ENCODE measurements around the gene MUL1. TPM values are rescaled to one million over a fixed set of nuclear protein-coding genes. Genes with fewer than 3 reads are reported as not detected.

The MUL1 gene
- polyA plus RNA-seq, 3 donors = 7.2 to 28.1 (median 25.8) TPM

DNA sequence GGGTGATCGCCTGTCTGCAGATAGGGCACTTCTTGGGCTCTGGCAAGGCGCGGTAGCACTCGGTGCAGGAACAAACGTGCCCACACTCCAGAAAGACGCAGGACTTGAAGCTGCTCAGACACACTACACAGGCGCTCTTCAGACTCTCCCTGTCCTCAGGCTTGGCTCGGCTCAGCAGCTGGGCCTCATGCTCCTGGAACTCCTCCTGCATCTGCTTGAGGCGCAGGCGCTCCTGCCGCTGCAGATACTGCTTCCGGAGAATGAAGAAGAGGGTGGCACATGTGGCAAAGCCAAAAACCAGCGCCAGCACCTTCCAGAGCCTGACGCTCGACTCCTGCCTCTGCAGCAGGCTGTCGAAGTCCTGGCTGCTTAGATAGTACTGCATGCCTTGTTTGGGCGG is 7.2 kb downstream of the MUL1 start:
- Mint-ChIP-seq H3K9me3 (no peaks in the 10 kb centered on the region), H3K4me1 (peaks cover 8% of the 10 kb centered on the region), H3K27me3 (ENCODE audit: low read depth in 3 of 3) (peaks cover 0 to 3% (median 0%) of the 10 kb centered on the region in 3 donors), H3K4me3 (no peak overlapping the region), H3K36me3 (peaks cover 54 to 69% of the 10 kb centered on the region in 2 donors), H3K27ac (no peak overlapping the region)
- Histone ChIP-seq H3K4me1 (ENCODE audit: control insufficient read depth in 1 of 2, insufficient read depth in 2 of 2, low read length in 2 of 2) (no peaks in the 10 kb centered on the region), H3K36me3 (replicated peaks in 1 of 2; ENCODE audit: control insufficient read depth in 1 of 2, insufficient read depth in 2 of 2, low read length in 2 of 2) (peaks cover 39 to 79% of the 10 kb centered on the region in 2 donors), H3K9ac (ENCODE audit: insufficient read depth, low read length, poor library complexity, severe bottlenecking) (no peak overlapping the region), H3K27ac (ENCODE audit: low read depth in 1 of 2, low read length in 2 of 2) (no peak overlapping the region), H3K9me3 (replicated peaks in 1 of 2; ENCODE audit: control insufficient read depth in 1 of 2, insufficient read depth in 1 of 2, low read length in 2 of 2) (no peaks in the 10 kb centered on the region), H3K4me3 (replicated peaks in 1 of 3; ENCODE audit: low read depth in 2 of 3, low read length in 3 of 3) (no peak overlapping the region), H2AFZ (ENCODE audit: insufficient read depth, low read depth, low read length, poor library complexity, severe bottlenecking) (no peak overlapping the region), H3K4me2 (replicated peaks; ENCODE audit: extremely low read depth, low read length, poor library complexity, severe bottlenecking) (no peak overlapping the region), H4K20me1 (ENCODE audit: insufficient read depth, low read length) (peaks cover 19% of the 10 kb centered on the region), H3K27me3 (ENCODE audit: control insufficient read depth in 2 of 2, insufficient read depth in 2 of 2, low read length in 2 of 2) (no peaks in the 10 kb centered on the region), H3K79me2 (ENCODE audit: insufficient read depth, low read length) (peaks cover 11% of the 10 kb centered on the region)
- DNase-seq = no peak
- intact Hi-C loops (cut with micrococcal nuclease) = no loop called here
- WGBS (ENCODE audit: insufficient coverage) = 94% methylated on average over 17 of the region's 17 CpGs
- TF ChIP-seq, protein P1, sequence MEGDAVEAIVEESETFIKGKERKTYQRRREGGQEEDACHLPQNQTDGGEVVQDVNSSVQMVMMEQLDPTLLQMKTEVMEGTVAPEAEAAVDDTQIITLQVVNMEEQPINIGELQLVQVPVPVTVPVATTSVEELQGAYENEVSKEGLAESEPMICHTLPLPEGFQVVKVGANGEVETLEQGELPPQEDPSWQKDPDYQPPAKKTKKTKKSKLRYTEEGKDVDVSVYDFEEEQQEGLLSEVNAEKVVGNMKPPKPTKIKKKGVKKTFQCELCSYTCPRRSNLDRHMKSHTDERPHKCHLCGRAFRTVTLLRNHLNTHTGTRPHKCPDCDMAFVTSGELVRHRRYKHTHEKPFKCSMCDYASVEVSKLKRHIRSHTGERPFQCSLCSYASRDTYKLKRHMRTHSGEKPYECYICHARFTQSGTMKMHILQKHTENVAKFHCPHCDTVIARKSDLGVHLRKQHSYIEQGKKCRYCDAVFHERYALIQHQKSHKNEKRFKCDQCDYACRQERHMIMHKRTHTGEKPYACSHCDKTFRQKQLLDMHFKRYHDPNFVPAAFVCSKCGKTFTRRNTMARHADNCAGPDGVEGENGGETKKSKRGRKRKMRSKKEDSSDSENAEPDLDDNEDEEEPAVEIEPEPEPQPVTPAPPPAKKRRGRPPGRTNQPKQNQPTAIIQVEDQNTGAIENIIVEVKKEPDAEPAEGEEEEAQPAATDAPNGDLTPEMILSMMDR (IDR thresholded peaks at IDR 0.05) = no peak

DNA sequence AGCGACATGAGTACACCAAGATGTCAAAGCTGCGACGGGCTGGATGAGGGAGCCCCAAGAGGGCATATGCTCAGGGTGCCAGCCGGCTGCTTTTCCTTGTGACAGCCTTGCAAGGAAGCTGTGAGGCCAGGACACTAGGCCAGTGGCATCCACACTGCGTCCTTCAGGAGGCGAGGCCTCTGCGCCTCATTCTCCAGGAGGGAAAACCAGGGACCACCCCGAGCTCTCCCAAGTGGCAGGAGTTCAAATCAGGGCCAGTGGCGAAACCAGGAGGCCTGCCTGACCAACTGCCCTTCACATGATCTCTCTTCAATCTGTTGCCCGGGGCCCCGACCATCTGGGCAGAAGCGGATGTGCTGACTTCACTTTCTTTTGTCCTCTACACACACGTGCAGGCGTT is 8.2 kb downstream of the MUL1 start:
- Mint-ChIP-seq H3K36me3 (peaks cover 54 to 61% of the 10 kb centered on the region in 2 donors), H3K4me1 (peaks cover 8% of the 10 kb centered on the region), H3K27me3 (ENCODE audit: low read depth in 3 of 3) (peaks cover 0 to 4% (median 0%) of the 10 kb centered on the region in 3 donors), H3K4me3 (no peak overlapping the region), H3K27ac (peak overlapping the region in 1 of 7 donors; percentile 32), H3K9me3 (no peaks in the 10 kb centered on the region)
- no peak for DNase-seq
- H3K9me3 ChIP-seq (replicated peaks in 1 of 2; ENCODE audit: control insufficient read depth in 1 of 2, insufficient read depth in 1 of 2, low read length in 2 of 2) = no peaks in the 10 kb centered on the region
- H3K27me3 ChIP-seq (ENCODE audit: control insufficient read depth in 2 of 2, insufficient read depth in 2 of 2, low read length in 2 of 2) = no peaks in the 10 kb centered on the region
- TF ChIP-seq, protein P1 (IDR thresholded peaks at IDR 0.05) = no peak
- intact Hi-C loops (cut with micrococcal nuclease) = no loop called here
- H2AFZ ChIP-seq (ENCODE audit: insufficient read depth, low read depth, low read length, poor library complexity, severe bottlenecking) = no peak overlapping the region
- WGBS (ENCODE audit: insufficient coverage) = 96% methylated on average over 11 of the region's 14 CpGs
- H3K9ac ChIP-seq (ENCODE audit: insufficient read depth, low read length, poor library complexity, severe bottlenecking) = no peak overlapping the region
- H3K79me2 ChIP-seq (ENCODE audit: insufficient read depth, low read length) = peaks cover under 1% of the 10 kb centered on the region
- H3K4me1 ChIP-seq (ENCODE audit: control insufficient read depth in 1 of 2, insufficient read depth in 2 of 2, low read length in 2 of 2) = no peaks in the 10 kb centered on the region
- H3K36me3 ChIP-seq (replicated peaks in 1 of 2; ENCODE audit: control insufficient read depth in 1 of 2, insufficient read depth in 2 of 2, low read length in 2 of 2) = peaks cover 39 to 74% of the 10 kb centered on the region in 2 donors
- no peak overlapping the region for H3K27ac ChIP-seq (ENCODE audit: low read depth in 1 of 2, low read length in 2 of 2)
- H3K4me2 ChIP-seq (replicated peaks; ENCODE audit: extremely low read depth, low read length, poor library complexity, severe bottlenecking) = no peak overlapping the region
- peaks cover 19% of the 10 kb centered on the region for H4K20me1 ChIP-seq (ENCODE audit: insufficient read depth, low read length)
- no peak overlapping the region for H3K4me3 ChIP-seq (replicated peaks in 1 of 3; ENCODE audit: low read depth in 2 of 3, low read length in 3 of 3)
